ENCODE measurements around the gene GCK. TPM values are rescaled to one million over a fixed set of nuclear protein-coding genes. Genes with fewer than 3 reads are reported as not detected.
A peak's percentile ranks its signal among the peaks of the same experiment; 100 is the strongest.

The GCK gene
- total and polyA plus RNA-seq, 2 of the 13 experiments (the other 11 are each of a cell fraction or from before 2014, with no cell fraction given): not detected

DNA sequence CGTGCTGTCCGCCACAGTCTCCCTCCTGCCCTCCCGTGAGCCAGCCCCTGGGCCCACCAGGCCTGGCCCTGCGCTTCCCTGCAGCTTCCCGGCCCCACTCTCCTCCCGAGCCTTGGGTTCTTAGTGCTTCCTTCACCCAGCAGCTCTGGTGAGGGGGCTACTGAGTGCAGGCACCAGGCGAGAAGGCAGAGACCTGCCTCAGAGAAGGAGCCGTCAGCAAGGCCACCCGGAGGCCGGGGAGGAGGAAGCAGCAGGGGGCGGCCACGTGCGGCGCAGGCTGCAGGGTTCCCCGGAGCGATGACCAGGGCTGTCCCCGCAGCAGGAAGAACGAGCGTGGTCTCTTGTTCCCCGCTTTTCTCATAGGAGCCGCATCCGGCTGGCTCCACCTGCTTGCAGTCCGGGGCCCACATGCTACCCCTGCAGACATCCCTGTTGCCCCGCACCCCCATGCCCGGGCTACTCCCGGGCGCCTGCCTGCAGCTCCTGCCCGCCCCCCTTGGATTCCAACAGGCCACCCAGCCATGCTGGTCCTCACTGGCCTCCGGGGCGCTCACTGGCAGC, 32.1 kb upstream of the GCK start (continued):
- TF ChIP-seq, protein P1, sequence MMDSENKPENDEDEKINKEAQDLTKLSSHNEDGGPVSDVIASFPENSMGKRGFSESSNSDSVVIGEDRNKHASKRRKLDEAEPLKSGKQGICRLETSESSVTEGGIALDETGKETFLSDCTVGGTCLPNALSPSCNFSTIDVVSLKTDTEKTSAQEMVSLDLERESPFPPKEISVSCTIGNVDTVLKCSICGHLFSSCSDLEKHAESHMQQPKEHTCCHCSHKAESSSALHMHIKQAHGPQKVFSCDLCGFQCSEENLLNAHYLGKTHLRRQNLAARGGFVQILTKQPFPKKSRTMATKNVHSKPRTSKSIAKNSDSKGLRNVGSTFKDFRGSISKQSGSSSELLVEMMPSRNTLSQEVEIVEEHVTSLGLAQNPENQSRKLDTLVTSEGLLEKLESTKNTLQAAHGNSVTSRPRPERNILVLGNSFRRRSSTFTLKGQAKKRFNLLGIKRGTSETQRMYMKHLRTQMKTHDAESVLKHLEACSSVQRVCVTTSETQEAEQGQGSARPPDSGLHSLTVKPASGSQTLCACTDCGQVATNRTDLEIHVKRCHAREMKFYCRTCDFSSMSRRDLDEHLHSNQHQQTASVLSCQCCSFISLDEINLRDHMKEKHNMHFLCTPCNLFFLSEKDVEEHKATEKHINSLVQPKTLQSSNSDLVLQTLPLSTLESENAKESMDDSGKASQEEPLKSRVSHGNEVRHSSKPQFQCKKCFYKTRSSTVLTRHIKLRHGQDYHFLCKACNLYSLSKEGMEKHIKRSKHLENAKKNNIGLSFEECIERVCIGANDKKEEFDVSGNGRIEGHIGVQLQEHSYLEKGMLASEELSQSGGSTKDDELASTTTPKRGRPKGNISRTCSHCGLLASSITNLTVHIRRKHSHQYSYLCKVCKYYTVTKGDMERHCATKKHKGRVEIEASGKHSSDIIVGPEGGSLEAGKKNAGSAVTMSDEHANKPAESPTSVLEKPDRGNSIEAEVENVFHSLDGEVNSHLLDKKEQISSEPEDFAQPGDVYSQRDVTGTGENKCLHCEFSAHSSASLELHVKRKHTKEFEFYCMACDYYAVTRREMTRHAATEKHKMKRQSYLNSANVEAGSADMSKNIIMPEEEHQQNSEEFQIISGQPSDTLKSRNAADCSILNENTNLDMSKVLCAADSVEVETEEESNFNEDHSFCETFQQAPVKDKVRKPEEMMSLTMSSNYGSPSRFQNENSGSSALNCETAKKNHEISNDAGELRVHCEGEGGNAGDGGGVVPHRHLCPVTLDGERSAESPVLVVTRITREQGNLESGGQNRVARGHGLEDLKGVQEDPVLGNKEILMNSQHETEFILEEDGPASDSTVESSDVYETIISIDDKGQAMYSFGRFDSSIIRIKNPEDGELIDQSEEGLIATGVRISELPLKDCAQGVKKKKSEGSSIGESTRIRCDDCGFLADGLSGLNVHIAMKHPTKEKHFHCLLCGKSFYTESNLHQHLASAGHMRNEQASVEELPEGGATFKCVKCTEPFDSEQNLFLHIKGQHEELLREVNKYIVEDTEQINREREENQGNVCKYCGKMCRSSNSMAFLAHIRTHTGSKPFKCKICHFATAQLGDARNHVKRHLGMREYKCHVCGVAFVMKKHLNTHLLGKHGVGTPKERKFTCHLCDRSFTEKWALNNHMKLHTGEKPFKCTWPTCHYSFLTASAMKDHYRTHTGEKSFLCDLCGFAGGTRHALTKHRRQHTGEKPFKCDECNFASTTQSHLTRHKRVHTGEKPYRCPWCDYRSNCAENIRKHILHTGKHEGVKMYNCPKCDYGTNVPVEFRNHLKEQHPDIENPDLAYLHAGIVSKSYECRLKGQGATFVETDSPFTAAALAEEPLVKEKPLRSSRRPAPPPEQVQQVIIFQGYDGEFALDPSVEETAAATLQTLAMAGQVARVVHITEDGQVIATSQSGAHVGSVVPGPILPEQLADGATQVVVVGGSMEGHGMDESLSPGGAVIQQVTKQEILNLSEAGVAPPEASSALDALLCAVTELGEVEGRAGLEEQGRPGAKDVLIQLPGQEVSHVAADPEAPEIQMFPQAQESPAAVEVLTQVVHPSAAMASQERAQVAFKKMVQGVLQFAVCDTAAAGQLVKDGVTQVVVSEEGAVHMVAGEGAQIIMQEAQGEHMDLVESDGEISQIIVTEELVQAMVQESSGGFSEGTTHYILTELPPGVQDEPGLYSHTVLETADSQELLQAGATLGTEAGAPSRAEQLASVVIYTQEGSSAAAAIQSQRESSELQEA (CRISPR knock-in tag; IDR thresholded peaks at IDR 0.05; ENCODE audit: not compliant biosample characterization): peak; percentile 78
- TF ChIP-seq ZFP37 (CRISPR knock-in tag; IDR thresholded peaks at IDR 0.05; ENCODE audit: borderline replicate concordance): peak; percentile 93
- TF ChIP-seq, protein P2, sequence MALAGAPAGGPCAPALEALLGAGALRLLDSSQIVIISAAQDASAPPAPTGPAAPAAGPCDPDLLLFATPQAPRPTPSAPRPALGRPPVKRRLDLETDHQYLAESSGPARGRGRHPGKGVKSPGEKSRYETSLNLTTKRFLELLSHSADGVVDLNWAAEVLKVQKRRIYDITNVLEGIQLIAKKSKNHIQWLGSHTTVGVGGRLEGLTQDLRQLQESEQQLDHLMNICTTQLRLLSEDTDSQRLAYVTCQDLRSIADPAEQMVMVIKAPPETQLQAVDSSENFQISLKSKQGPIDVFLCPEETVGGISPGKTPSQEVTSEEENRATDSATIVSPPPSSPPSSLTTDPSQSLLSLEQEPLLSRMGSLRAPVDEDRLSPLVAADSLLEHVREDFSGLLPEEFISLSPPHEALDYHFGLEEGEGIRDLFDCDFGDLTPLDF (CRISPR knock-in tag; IDR thresholded peaks at IDR 0.05): peak; percentile 65; the same call in 1 of the 2 replicates
- TF ChIP-seq, protein P3, sequence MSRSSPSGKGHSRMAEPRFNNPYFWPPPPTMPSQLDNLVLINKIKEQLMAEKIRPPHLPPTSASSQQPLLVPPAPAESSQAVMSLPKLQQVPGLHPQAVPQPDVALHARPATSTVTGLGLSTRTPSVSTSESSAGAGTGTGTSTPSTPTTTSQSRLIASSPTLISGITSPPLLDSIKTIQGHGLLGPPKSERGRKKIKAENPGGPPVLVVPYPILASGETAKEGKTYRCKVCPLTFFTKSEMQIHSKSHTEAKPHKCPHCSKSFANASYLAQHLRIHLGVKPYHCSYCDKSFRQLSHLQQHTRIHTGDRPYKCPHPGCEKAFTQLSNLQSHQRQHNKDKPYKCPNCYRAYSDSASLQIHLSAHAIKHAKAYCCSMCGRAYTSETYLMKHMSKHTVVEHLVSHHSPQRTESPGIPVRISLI (CRISPR knock-in tag; IDR thresholded peaks at IDR 0.05; ENCODE audit: borderline replicate concordance): peak; percentile 60; the same call in 1 of the 2 replicates
- no peak for TF ChIP-seq ZNF431 (CRISPR knock-in tag; IDR thresholded peaks at IDR 0.05; ENCODE audit: borderline replicate concordance, low read depth)
- TF ChIP-seq, protein P4, sequence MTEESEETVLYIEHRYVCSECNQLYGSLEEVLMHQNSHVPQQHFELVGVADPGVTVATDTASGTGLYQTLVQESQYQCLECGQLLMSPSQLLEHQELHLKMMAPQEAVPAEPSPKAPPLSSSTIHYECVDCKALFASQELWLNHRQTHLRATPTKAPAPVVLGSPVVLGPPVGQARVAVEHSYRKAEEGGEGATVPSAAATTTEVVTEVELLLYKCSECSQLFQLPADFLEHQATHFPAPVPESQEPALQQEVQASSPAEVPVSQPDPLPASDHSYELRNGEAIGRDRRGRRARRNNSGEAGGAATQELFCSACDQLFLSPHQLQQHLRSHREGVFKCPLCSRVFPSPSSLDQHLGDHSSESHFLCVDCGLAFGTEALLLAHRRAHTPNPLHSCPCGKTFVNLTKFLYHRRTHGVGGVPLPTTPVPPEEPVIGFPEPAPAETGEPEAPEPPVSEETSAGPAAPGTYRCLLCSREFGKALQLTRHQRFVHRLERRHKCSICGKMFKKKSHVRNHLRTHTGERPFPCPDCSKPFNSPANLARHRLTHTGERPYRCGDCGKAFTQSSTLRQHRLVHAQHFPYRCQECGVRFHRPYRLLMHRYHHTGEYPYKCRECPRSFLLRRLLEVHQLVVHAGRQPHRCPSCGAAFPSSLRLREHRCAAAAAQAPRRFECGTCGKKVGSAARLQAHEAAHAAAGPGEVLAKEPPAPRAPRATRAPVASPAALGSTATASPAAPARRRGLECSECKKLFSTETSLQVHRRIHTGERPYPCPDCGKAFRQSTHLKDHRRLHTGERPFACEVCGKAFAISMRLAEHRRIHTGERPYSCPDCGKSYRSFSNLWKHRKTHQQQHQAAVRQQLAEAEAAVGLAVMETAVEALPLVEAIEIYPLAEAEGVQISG (CRISPR knock-in tag; IDR thresholded peaks at IDR 0.05): peak; percentile 85
- no peak for TF ChIP-seq TRIM24 (CRISPR knock-in tag; IDR thresholded peaks at IDR 0.05)
- TF ChIP-seq ZNF205 (CRISPR knock-in tag; IDR thresholded peaks at IDR 0.05): peak; percentile 33; the same call in 1 of the 2 replicates
- TF ChIP-seq, protein P5, sequence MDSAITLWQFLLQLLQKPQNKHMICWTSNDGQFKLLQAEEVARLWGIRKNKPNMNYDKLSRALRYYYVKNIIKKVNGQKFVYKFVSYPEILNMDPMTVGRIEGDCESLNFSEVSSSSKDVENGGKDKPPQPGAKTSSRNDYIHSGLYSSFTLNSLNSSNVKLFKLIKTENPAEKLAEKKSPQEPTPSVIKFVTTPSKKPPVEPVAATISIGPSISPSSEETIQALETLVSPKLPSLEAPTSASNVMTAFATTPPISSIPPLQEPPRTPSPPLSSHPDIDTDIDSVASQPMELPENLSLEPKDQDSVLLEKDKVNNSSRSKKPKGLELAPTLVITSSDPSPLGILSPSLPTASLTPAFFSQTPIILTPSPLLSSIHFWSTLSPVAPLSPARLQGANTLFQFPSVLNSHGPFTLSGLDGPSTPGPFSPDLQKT (CRISPR knock-in tag; IDR thresholded peaks at IDR 0.05; ENCODE audit: borderline replicate concordance): no peak; the same call in 1 of the 2 replicates
- TF ChIP-seq, protein P6, sequence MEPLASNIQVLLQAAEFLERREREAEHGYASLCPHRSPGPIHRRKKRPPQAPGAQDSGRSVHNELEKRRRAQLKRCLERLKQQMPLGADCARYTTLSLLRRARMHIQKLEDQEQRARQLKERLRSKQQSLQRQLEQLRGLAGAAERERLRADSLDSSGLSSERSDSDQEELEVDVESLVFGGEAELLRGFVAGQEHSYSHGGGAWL (CRISPR knock-in tag; IDR thresholded peaks at IDR 0.05): peak; percentile 95
- peak; percentile 93; the same call in 1 of the 2 replicates for TF ChIP-seq ZNF552 (CRISPR knock-in tag; IDR thresholded peaks at IDR 0.05; ENCODE audit: borderline replicate concordance)
- TF ChIP-seq, protein P7, sequence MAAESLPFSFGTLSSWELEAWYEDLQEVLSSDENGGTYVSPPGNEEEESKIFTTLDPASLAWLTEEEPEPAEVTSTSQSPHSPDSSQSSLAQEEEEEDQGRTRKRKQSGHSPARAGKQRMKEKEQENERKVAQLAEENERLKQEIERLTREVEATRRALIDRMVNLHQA (CRISPR knock-in tag; IDR thresholded peaks at IDR 0.05): no peak

Measured in HepG2 (cell line).